BE2C (cell line): ENCODE measurements around the gene ZER1.

Source experiments
- DNase-seq: peaks from one replicate; pipeline ENCODE4 v3.0.0-alpha.2; 2020
- H3K27me3 ChIP-seq: fragments of 250-450 bp; sonication (Bioruptor Pico); 2 replicates; pipeline ENCODE4 v1.5.1; 2020; ENCODE audit warnings: mild to moderate bottlenecking
- H3K36me3 ChIP-seq: fragments of 250-450 bp; sonication (Bioruptor Pico); 2 replicates; pipeline ENCODE4 v1.5.1; 2020; ENCODE audit warnings: mild to moderate bottlenecking
- H3K4me1 ChIP-seq: fragments of 250-450 bp; sonication (Bioruptor Pico); 2 replicates; pipeline ENCODE4 v1.5.1; 2020
- H3K4me3 ChIP-seq: 2 replicates; pipeline ENCODE4 v1.5.1; 2011; ENCODE audit warnings: low read depth, low read length
- H3K9me3 ChIP-seq: fragments of 250-450 bp; sonication (Bioruptor Pico); 2 replicates; pipeline ENCODE4 v1.5.1; 2020
- CTCF ChIP-seq: IDR thresholded peaks from 2 replicates; pipeline ENCODE4 v1.5.1; 2012; ENCODE audit warnings: mild to moderate bottlenecking, low read depth, low read length

The ZER1 gene

DNA sequence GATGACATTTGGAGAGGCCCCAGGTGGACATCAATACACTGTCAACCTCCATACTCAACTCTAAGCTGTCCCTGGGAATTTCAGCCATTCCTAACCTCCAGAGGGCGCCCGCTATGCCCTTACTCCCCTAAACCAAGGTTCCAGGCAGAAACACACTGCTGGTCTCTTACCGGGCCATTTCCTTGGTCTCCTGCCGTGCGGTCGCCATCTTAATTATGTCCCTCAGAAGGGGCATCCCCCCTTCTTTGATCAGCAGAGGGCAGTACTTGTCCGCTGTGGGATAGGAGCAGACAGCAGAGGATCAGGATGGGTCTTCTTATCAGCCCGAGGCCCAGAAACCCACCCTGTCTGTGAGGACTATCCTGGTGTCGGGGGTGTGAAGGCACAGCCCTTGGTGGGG, 38.5 kb downstream of the ZER1 start:
- peaks cover 6% of the 10 kb centered on the region for H3K4me1 ChIP-seq
- TF ChIP-seq CTCF, result peak; percentile 96

DNA sequence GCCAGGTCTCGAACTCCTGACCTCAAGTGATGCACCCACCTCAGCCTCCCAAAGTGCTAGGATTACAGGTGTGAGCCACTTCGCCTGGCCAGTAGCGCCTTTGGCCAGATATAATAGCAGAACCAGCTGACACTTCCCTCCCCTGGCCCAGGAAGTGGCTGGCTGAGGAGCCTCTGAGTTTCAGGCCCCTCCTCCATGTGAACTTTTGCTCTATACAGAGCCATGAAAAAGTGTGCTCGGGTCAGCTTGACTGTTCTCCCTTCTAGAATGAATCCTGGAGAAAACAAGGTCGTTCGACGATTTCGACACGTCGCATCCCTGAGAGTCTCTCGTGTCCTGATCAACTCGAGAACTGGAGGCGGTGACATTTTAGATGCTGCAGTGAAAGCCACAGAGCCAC, 39.2 kb downstream of the ZER1 start:
- no peak for TF ChIP-seq CTCF
- H3K36me3 ChIP-seq, result no peaks in the 10 kb centered on the region
- no peaks in the 10 kb centered on the region for H3K27me3 ChIP-seq
- DNase-seq, result no peak
- no peaks in the 10 kb centered on the region for H3K9me3 ChIP-seq
- no peak overlapping the region for H3K4me3 ChIP-seq
- peaks cover 6% of the 10 kb centered on the region for H3K4me1 ChIP-seq

More for the DNA sequence above, 38.5 kb downstream of the ZER1 start:
- Histone ChIP-seq H3K36me3 (no peaks in the 10 kb centered on the region), H3K27me3 (no peaks in the 10 kb centered on the region), H3K9me3 (no peaks in the 10 kb centered on the region), H3K4me3 (peak overlapping the region; percentile 26; the same call in 1 of the 2 replicates)
- DNase-seq, result peak; percentile 92

- H3K4me3 ChIP-seq, result no peak overlapping the region
- H3K4me1 ChIP-seq, result peaks cover 6% of the 10 kb centered on the region
- DNase-seq, result no peak
- no peak for TF ChIP-seq CTCF
- no peaks in the 10 kb centered on the region for H3K36me3 ChIP-seq
- H3K9me3 ChIP-seq, result no peaks in the 10 kb centered on the region
- H3K27me3 ChIP-seq, result no peaks in the 10 kb centered on the region
These were observed 40.0 kb downstream of the ZER1 start for GRCh38 chr9:128731691-128732090.

DNA sequence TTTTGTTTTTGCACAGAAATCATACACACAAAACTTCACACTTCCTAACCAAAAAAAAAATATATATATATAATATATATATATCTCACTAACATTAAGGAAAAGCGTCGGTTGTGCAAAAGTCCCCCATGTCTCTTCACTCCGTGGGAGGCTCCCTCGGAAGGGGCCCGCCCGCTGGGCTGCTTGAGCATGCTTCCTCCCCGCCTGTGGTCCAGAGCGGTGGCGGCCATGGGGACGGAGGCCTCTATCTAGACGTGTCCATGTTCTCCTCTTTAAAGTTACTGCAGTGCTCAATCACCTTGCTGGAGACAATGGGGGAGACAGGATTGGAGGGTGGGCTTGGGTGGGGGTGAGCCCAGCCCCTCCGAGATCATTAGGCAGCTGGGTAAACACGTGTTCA, 40.6 kb downstream of the ZER1 start:
- peaks cover 6% of the 10 kb centered on the region for H3K4me1 ChIP-seq
- DNase-seq, result no peak
- no peaks in the 10 kb centered on the region for H3K36me3 ChIP-seq
- H3K27me3 ChIP-seq, result no peaks in the 10 kb centered on the region
- TF ChIP-seq CTCF, result no peak
- no peak overlapping the region for H3K4me3 ChIP-seq
- no peaks in the 10 kb centered on the region for H3K9me3 ChIP-seq

GRCh38 chr9:128729766-128730517, 41.8 kb downstream of the ZER1 start:
- Histone ChIP-seq H3K9me3 (no peaks in the 10 kb centered on the region), H3K27me3 (no peaks in the 10 kb centered on the region), H3K4me1 (peaks cover under 1% of the 10 kb centered on the region; the same call in 1 of the 2 replicates), H3K36me3 (no peaks in the 10 kb centered on the region), H3K4me3 (no peak overlapping the region)
- no peak for TF ChIP-seq CTCF
- DNase-seq, result no peak

DNA sequence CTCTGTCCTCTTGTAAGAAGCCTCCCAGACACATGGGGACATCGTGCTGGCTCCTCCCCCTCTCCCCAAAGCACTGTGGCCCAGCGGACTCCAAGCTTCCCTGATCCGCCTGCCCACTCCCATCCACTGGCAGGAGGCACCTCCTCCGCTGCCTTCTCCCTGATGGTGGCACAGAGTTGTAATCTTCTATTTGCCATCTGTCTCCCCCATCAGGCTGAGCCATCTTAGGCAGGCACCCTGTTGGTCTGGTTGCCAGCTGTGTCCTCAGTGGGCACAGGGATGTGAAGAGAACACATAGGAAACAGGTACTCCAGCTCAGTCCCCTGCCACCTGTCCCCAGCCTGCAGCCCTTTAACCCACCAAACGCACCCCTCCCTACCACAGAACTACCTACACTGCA, 42.4 kb downstream of the ZER1 start:
- Histone ChIP-seq H3K36me3 (no peaks in the 10 kb centered on the region), H3K4me1 (no peaks in the 10 kb centered on the region), H3K9me3 (no peaks in the 10 kb centered on the region), H3K4me3 (no peak overlapping the region), H3K27me3 (no peaks in the 10 kb centered on the region)
- DNase-seq, result no peak
- no peak for TF ChIP-seq CTCF
